Neural progenitor cell (in vitro differentiated cells): Measurements from ENCODE around the gene MTX3.

Source experiments
- EZH2 ChIP-seq: fragments of 200-600 bp; sonication (generic); IDR thresholded peaks from 2 replicates; pipeline ENCODE4 v1.6.1; 2017; ENCODE audit warnings: antibody characterized with exemption, mild to moderate bottlenecking, moderate library complexity
- EZH2phosphoT487 ChIP-seq: fragments of 200-600 bp; sonication (generic); IDR thresholded peaks from 2 replicates; pipeline ENCODE4 v1.6.1; 2017; ENCODE audit warnings: antibody characterized with exemption
- TF ChIP-seq, protein P1 (sequence below): fragments of 200-600 bp; sonication (generic); IDR thresholded peaks from 2 replicates; pipeline ENCODE4 v1.5.1; 2017; ENCODE audit warnings: antibody characterized with exemption, mild to moderate bottlenecking

DNA sequence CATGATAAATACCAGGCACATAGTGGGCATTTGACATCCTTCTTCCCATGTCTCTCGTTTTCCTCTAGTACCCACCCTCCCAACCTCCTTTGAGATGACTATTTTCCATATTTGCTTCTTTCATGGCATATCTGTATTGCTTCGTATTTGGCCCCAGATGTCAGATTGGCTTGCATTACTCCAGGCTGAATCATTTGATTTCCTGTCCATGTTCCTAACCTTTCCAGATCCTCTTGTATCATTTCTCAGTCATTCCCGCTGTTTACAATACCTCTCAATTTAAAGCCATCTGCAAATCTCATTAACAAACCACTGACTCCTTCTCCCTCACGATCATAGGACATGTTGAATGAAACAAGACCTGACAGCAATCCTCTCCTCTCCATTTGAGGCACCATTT is 19.9 kb downstream of the MTX3 start:
- TF ChIP-seq, protein P1, sequence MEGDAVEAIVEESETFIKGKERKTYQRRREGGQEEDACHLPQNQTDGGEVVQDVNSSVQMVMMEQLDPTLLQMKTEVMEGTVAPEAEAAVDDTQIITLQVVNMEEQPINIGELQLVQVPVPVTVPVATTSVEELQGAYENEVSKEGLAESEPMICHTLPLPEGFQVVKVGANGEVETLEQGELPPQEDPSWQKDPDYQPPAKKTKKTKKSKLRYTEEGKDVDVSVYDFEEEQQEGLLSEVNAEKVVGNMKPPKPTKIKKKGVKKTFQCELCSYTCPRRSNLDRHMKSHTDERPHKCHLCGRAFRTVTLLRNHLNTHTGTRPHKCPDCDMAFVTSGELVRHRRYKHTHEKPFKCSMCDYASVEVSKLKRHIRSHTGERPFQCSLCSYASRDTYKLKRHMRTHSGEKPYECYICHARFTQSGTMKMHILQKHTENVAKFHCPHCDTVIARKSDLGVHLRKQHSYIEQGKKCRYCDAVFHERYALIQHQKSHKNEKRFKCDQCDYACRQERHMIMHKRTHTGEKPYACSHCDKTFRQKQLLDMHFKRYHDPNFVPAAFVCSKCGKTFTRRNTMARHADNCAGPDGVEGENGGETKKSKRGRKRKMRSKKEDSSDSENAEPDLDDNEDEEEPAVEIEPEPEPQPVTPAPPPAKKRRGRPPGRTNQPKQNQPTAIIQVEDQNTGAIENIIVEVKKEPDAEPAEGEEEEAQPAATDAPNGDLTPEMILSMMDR = no peak
- TF ChIP-seq EZH2phosphoT487 (no peak), EZH2 (no peak)
